HEK293 (cell line): ENCODE measurements around the gene CD99L2.
A peak's percentile ranks its signal among the peaks of the same experiment; 100 is the strongest.
"Not testable (repeated sequence)": the region's sequence is repeated elsewhere in the genome, so short reads cannot be mapped to it uniquely, and the experiment has no call there.

ENCODE experiments used
- CTCF ChIA-PET: fragments of 350-600 bp; formaldehyde crosslinking; extraction: SDS; loops from one replicate; lab custom pipeline; 2021; ENCODE audit warnings: antibody characterized with exemption; lab: Yijun Ruan, JAX
- POLR2A ChIA-PET: fragments of 300-600 bp; formaldehyde crosslinking; extraction: SDS; loops from one replicate; lab custom pipeline; 2020; ENCODE audit warnings: antibody characterized with exemption, inconsistent platforms; lab: Yijun Ruan, JAX
- H3K27ac ChIP-seq: fragments of 200-500 bp; sonication (Bioruptor generic); 2 replicates; pipeline ENCODE4 v1.5.1; 2014; ENCODE audit warnings: low read depth, low read length, control low read depth, inconsistent platforms; ENCODE audit errors: extremely low read depth
- H3K36me3 ChIP-seq, 2 experiments: fragments of 200-500 bp in 1 of 2; sonication (Bioruptor generic) in 1 of 2; 1 replicate in 1 of 2; 2 replicates in 1 of 2; pipeline ENCODE4 v1.5.1; 2014 to 2017; ENCODE audit warnings: inconsistent platforms in 2 of 2, low read length in 2 of 2; ENCODE audit not compliant: control insufficient read depth in 2 of 2, insufficient read depth in 1 of 2
- H3K4me1 ChIP-seq: fragments of 200-500 bp; sonication (Bioruptor generic); 2 replicates; pipeline ENCODE4 v1.5.1; 2014; ENCODE audit warnings: mild to moderate bottlenecking, low read length, inconsistent platforms; ENCODE audit not compliant: control insufficient read depth, insufficient read depth
- H3K4me3 ChIP-seq: 2 replicates; pipeline ENCODE4 v1.5.1; 2011; ENCODE audit warnings: low read depth, mild to moderate bottlenecking, control low read depth, low read length, moderate library complexity
- H3K9me3 ChIP-seq: fragments of 200-500 bp; sonication (Bioruptor generic); 2 replicates; pipeline ENCODE4 v1.5.1; 2014; ENCODE audit warnings: low read depth, low read length, inconsistent platforms; ENCODE audit not compliant: control insufficient read depth, insufficient read depth
- FEZF1 ChIP-seq: fragments of 450-650 bp; formaldehyde crosslinking; IDR thresholded peaks from 2 replicates; pipeline ENCODE4 v1.5.1; 2016; ENCODE audit warnings: missing biosample characterization, missing genetic modification characterization
- KLF7 ChIP-seq: fragments of 450-650 bp; formaldehyde crosslinking; IDR thresholded peaks from 2 replicates; pipeline ENCODE4 v1.5.1; 2016; ENCODE audit warnings: missing biosample characterization, missing genetic modification characterization, borderline replicate concordance
- TCF7L2 ChIP-seq: IDR thresholded peaks from 2 replicates; pipeline ENCODE4 v1.6.1; 2011; ENCODE audit warnings: low read depth, mild to moderate bottlenecking, inconsistent platforms, low read length, moderate library complexity, borderline replicate concordance
- TSHZ1 ChIP-seq: fragments of 450-650 bp; formaldehyde crosslinking; IDR thresholded peaks from 2 replicates; pipeline ENCODE4 v1.5.1; 2016; ENCODE audit warnings: missing biosample characterization, missing genetic modification characterization, borderline replicate concordance
- YY1 ChIP-seq: fragments of 450-650 bp; formaldehyde crosslinking; IDR thresholded peaks from 2 replicates; pipeline ENCODE4 v1.5.1; 2018; ENCODE audit warnings: missing biosample characterization, missing genetic modification characterization
- ZBTB10 ChIP-seq: fragments of 450-650 bp; formaldehyde crosslinking; IDR thresholded peaks from 2 replicates; pipeline ENCODE4 v1.5.1; 2016; ENCODE audit warnings: missing biosample characterization, missing genetic modification characterization
- ZFHX2 ChIP-seq: fragments of 450-650 bp; formaldehyde crosslinking; conservative IDR thresholded peaks from 2 replicates; pipeline ENCODE4 v1.5.1; 2016; ENCODE audit warnings: missing biosample characterization, missing genetic modification characterization
- ZIC2 ChIP-seq: fragments of 450-650 bp; formaldehyde crosslinking; IDR thresholded peaks from 2 replicates; pipeline ENCODE4 v1.5.1; 2016; ENCODE audit warnings: missing biosample characterization, missing genetic modification characterization
- ZNF10 ChIP-seq: fragments of 450-650 bp; formaldehyde crosslinking; IDR thresholded peaks from 2 replicates; pipeline ENCODE4 v1.5.1; 2017; ENCODE audit warnings: missing biosample characterization, missing genetic modification characterization
- ZNF146 ChIP-seq: fragments of 450-650 bp; formaldehyde crosslinking; IDR thresholded peaks from 2 replicates; pipeline ENCODE4 v1.5.1; 2016; ENCODE audit warnings: missing biosample characterization, missing genetic modification characterization
- ZNF16 ChIP-seq: fragments of 450-650 bp; formaldehyde crosslinking; IDR thresholded peaks from 2 replicates; pipeline ENCODE4 v1.5.1; 2016; ENCODE audit warnings: low read depth, missing biosample characterization, missing genetic modification characterization
- ZNF19 ChIP-seq: fragments of 450-650 bp; formaldehyde crosslinking; IDR thresholded peaks from 2 replicates; pipeline ENCODE4; 2016; ENCODE audit warnings: missing biosample characterization, missing genetic modification characterization, low read depth
- ZNF221 ChIP-seq: fragments of 450-650 bp; formaldehyde crosslinking; IDR thresholded peaks from 2 replicates; pipeline ENCODE4 v1.5.1; 2017; ENCODE audit warnings: missing biosample characterization, missing genetic modification characterization, borderline replicate concordance
- ZNF311 ChIP-seq: fragments of 450-650 bp; formaldehyde crosslinking; IDR thresholded peaks from 2 replicates; pipeline ENCODE4 v1.5.1; 2017; ENCODE audit warnings: missing biosample characterization, missing genetic modification characterization, borderline replicate concordance
- ZNF37A ChIP-seq: fragments of 450-650 bp; IDR thresholded peaks from 2 replicates; pipeline ENCODE4 v1.5.1; 2018; ENCODE audit warnings: missing biosample characterization, missing genetic modification characterization
- ZNF513 ChIP-seq: fragments of 450-650 bp; IDR thresholded peaks from 2 replicates; pipeline ENCODE4 v1.5.1; 2018; ENCODE audit warnings: missing biosample characterization, missing genetic modification characterization
- ZNF555 ChIP-seq: fragments of 450-650 bp; formaldehyde crosslinking; conservative IDR thresholded peaks from 2 replicates; pipeline ENCODE4 v1.5.1; 2017; ENCODE audit warnings: missing biosample characterization, mild to moderate bottlenecking, missing genetic modification characterization, inconsistent platforms
- ZNF747 ChIP-seq: fragments of 450-650 bp; formaldehyde crosslinking; IDR thresholded peaks from 2 replicates; pipeline ENCODE4 v1.5.1; 2016; ENCODE audit warnings: missing biosample characterization, missing genetic modification characterization
- ZNF768 ChIP-seq: fragments of 450-650 bp; formaldehyde crosslinking; IDR thresholded peaks from 2 replicates; pipeline ENCODE4 v1.5.1; 2018; ENCODE audit warnings: missing biosample characterization, mild to moderate bottlenecking, missing genetic modification characterization

The CD99L2 gene

GRCh38 chrX:150823826-150824225, 74.6 kb downstream of the CD99L2 start:
- H3K4me1 ChIP-seq, POLR2A ChIA-PET, H3K4me3 ChIP-seq, CTCF ChIA-PET, H3K9me3 ChIP-seq: not testable (repeated sequence)
- TF ChIP-seq ZNF513 (tag by site-specific recombination): peak; percentile 91
- TF ChIP-seq, all 188 proteins: peak for 1; not testable (repeated sequence) for 187
- not testable (repeated sequence) for H3K27ac ChIP-seq
- peaks cover 0 to 16% of the 10 kb centered on the region in 2 experiments; a peak in 2 of 3 replicates for H3K36me3 ChIP-seq

GRCh38 chrX:150821971-150822370, 76.5 kb downstream of the CD99L2 start:
- Histone ChIP-seq H3K9me3 (no peaks in the 10 kb centered on the region; the same call in 1 of the 2 replicates), H3K4me1 (no peaks in the 10 kb centered on the region)
- CTCF ChIA-PET: no interaction called here

GRCh38 chrX:150813922-150814321, 84.5 kb downstream of the CD99L2 start:
- H3K9me3 ChIP-seq: no peaks in the 10 kb centered on the region

More at GRCh38 chrX:150821971-150822370, 76.5 kb downstream of the CD99L2 start:
- Histone ChIP-seq H3K4me3 (no peak overlapping the region), H3K36me3 (peaks cover 0 to 4% of the 10 kb centered on the region in 2 experiments; a peak in 1 of 3 replicates), H3K27ac (no peak overlapping the region)
- POLR2A ChIA-PET: no interaction called here
- TF ChIP-seq ZNF311 (tag by site-specific recombination): no peak
- peak; percentile 70 for TF ChIP-seq ZNF146 (tag by site-specific recombination)

More at GRCh38 chrX:150813922-150814321, 84.5 kb downstream of the CD99L2 start:
- TF ChIP-seq ZNF768 (tag by site-specific recombination) (no peak), ZNF555 (tag by site-specific recombination) (no peak), ZNF10 (tag by site-specific recombination) (no peak), ZIC2 (tag by site-specific recombination) (no peak), ZNF19 (tag by site-specific recombination) (no peak), YY1 (tag by site-specific recombination) (no peak), TCF7L2 (no peak), TSHZ1 (tag by site-specific recombination) (no peak), KLF7 (tag by site-specific recombination) (no peak), ZFHX2 (tag by site-specific recombination) (no peak), ZBTB10 (tag by site-specific recombination) (no peak), ZNF221 (tag by site-specific recombination) (no peak), FEZF1 (tag by site-specific recombination) (no peak), ZNF747 (tag by site-specific recombination) (no peak), ZNF37A (tag by site-specific recombination) (no peak), ZNF16 (tag by site-specific recombination) (no peak)
- TF ChIP-seq, all 188 proteins: peak for 0
- no peaks in the 10 kb centered on the region for H3K4me1 ChIP-seq
- CTCF ChIA-PET: no interaction called here
- POLR2A ChIA-PET: no interaction called here
- H3K27ac ChIP-seq: no peak overlapping the region
- no peaks in the 10 kb centered on the region for H3K36me3 ChIP-seq
- H3K4me3 ChIP-seq: no peak overlapping the region
